K562 (cell line): ENCODE measurements around the gene VWA7. TPM values are rescaled to one million over a fixed set of nuclear protein-coding genes. Genes with fewer than 3 reads are reported as not detected.

ENCODE experiments used
- BACH1 ChIP-seq: fragments of 200-800 bp; sonication (Bioruptor generic); IDR thresholded peaks from 2 replicates; pipeline ENCODE4 v1.6.1; 2016; ENCODE audit warnings: missing genetic modification characterization, missing compliant biosample characterization
- BHLHE40 ChIP-seq: IDR thresholded peaks from 2 replicates; pipeline ENCODE4 v1.6.1; 2011; ENCODE audit warnings: low read length, improper control_type of control experiment
- DPF2 ChIP-seq: fragments of 450-650 bp; IDR thresholded peaks from 2 replicates; pipeline ENCODE4 v1.6.1; 2016
- FOXJ3 ChIP-seq: sonication (generic); formaldehyde crosslinking; IDR thresholded peaks from 2 replicates; pipeline ENCODE4 v1.4.0; 2020; ENCODE audit warnings: mild to moderate bottlenecking, missing genetic modification reagents
- GTF2E2 ChIP-seq: fragments of 200-800 bp; sonication (Bioruptor generic); IDR thresholded peaks from 2 replicates; pipeline ENCODE4 v1.6.1; 2016; ENCODE audit warnings: missing genetic modification characterization, missing compliant biosample characterization
- HNRNPUL1 ChIP-seq: fragments of 200-400 bp; formaldehyde crosslinking; IDR thresholded peaks from 2 replicates; pipeline ENCODE4 v1.6.1; 2017; ENCODE audit warnings: low read length
- JUN ChIP-seq, 2 experiments: sonication (generic) in 1 of 2; formaldehyde crosslinking in 1 of 2; IDR thresholded peaks; 2 replicates each; pipeline versions ENCODE4 v1.6.1 to v1.8.0; 2012 to 2022; ENCODE audit warnings: borderline replicate concordance in 2 of 2, mild to moderate bottlenecking in 2 of 2, improper control_type of control experiment in 1 of 2, low read depth in 1 of 2, low read length in 1 of 2, missing genetic modification reagents in 1 of 2
- JUND ChIP-seq, 2 experiments: IDR thresholded peaks; 2 replicates in 1 of 2; 3 replicates in 1 of 2; pipeline ENCODE4 v1.6.1; 2011; ENCODE audit warnings: borderline replicate concordance in 2 of 2, low read depth in 2 of 2, low read length in 2 of 2, improper control_type of control experiment in 1 of 2, missing biosample characterization in 1 of 2, missing genetic modification characterization in 1 of 2, missing genetic modification reagents in 1 of 2
- KDM2B ChIP-seq: fragments of 250-450 bp; sonication (Bioruptor Pico); IDR thresholded peaks from 2 replicates; pipeline ENCODE4 v1.8.0; 2021; ENCODE audit warnings: mild to moderate bottlenecking, moderate library complexity
- MEF2D ChIP-seq: conservative IDR thresholded peaks from 2 replicates; pipeline ENCODE4 v1.6.1; 2016; ENCODE audit warnings: low read depth, missing genetic modification characterization, missing compliant biosample characterization
- PHTF2 ChIP-seq: fragments of 250-450 bp; sonication (Bioruptor Pico); IDR thresholded peaks from 2 replicates; pipeline ENCODE4 v1.5.0; 2021; ENCODE audit warnings: mild to moderate bottlenecking
- SMARCE1 ChIP-seq: fragments of 450-650 bp; IDR thresholded peaks from 2 replicates; pipeline ENCODE4 v1.7.1; 2016; ENCODE audit warnings: mild to moderate bottlenecking
- SMC3 ChIP-seq: conservative IDR thresholded peaks from 2 replicates; pipeline ENCODE4 v1.6.1; 2011; ENCODE audit warnings: low read depth, low read length, improper control_type of control experiment; ENCODE audit not compliant: insufficient read depth
- STAT5B ChIP-seq: fragments of 250-450 bp; sonication (Bioruptor Pico); IDR thresholded peaks from 2 replicates; pipeline ENCODE4 v1.8.0; 2021; ENCODE audit warnings: mild to moderate bottlenecking, inconsistent platforms
- ZC3H8 ChIP-seq: fragments of 450-650 bp; IDR thresholded peaks from 2 replicates; pipeline ENCODE4 v1.6.1; 2017
- ZNF282 ChIP-seq: sonication (generic); formaldehyde crosslinking; IDR thresholded peaks from 2 replicates; pipeline ENCODE4 v1.8.1; 2023; ENCODE audit warnings: missing genetic modification reagents
- ZNF384 ChIP-seq: IDR thresholded peaks from 2 replicates; pipeline ENCODE4 v1.6.1; 2012; ENCODE audit warnings: low read depth, low read length, improper control_type of control experiment
- ZNF551 ChIP-seq: fragments of 250-450 bp; sonication (Bioruptor Pico); IDR thresholded peaks from 2 replicates; pipeline ENCODE4 v1.5.0; 2021; ENCODE audit warnings: mild to moderate bottlenecking, moderate library complexity
- ZNF75A ChIP-seq: fragments of 450-650 bp; formaldehyde crosslinking; IDR thresholded peaks from 2 replicates; pipeline ENCODE4 v1.4.0; 2020; ENCODE audit warnings: mild to moderate bottlenecking
- polyA plus RNA-seq, 8 experiments: library from polyadenylated mRNA; depleted of rRNA in 4 of 8; stranded (reverse) in 5 of 8; unstranded in 3 of 8; fragments of >200 nt; fragmentation: Nextera tagmentation in 2 of 8; fragmentation: Illumina TruSeq in 1 of 8; extraction: Ambion mirVana in 2 of 8; extraction: Trizol in 1 of 8; gene quantifications; 2 replicates each; pipeline versions ENCODE4 v1.2.1 to v1.2.3, GENCODE V29; 2011 to 2014; ENCODE audit warnings: inconsistent platforms in 1 of 8, missing spikeins in 1 of 8
- total RNA-seq, 7 experiments: library from RNA; depleted of rRNA in 6 of 7; stranded (reverse); fragments of >200 nt in 6 of 7; fragmentation: Illumina TruSeq in 2 of 7; extraction: Trizol in 2 of 7; gene quantifications; 2 replicates each; pipeline versions ENCODE4 v1.2.1 to v1.2.3, GENCODE V29; 2011 to 2021; ENCODE audit warnings: low replicate concordance in 1 of 7
- TF ChIP-seq, protein P1 (sequence below): sonication (generic); formaldehyde crosslinking; IDR thresholded peaks from 2 replicates; pipeline ENCODE4 v1.9.0; 2022; ENCODE audit warnings: mild to moderate bottlenecking, missing genetic modification reagents
- TF ChIP-seq, protein P2 (sequence below), 2 experiments: fragments of 450-650 bp in 1 of 2; IDR thresholded peaks; 2 replicates each; pipeline ENCODE4 v1.6.1; 2011 to 2017; ENCODE audit warnings: low read depth in 2 of 2, antibody characterized with exemption in 1 of 2, borderline replicate concordance in 1 of 2, low read length in 1 of 2, mild to moderate bottlenecking in 1 of 2, mixed read lengths in 1 of 2; ENCODE audit not compliant: control insufficient read depth in 1 of 2
- TF ChIP-seq, protein P3 (sequence below): fragments of 450-650 bp; IDR thresholded peaks from 2 replicates; pipeline ENCODE4 v1.6.1; 2018; ENCODE audit not compliant: partially characterized antibody

The VWA7 gene
- total and polyA plus RNA-seq, 9 of the 15 experiments (the other 6 are each of a cell fraction or from before 2014, with no cell fraction given), result 0.18 to 2.9 (median 0.95) TPM

DNA sequence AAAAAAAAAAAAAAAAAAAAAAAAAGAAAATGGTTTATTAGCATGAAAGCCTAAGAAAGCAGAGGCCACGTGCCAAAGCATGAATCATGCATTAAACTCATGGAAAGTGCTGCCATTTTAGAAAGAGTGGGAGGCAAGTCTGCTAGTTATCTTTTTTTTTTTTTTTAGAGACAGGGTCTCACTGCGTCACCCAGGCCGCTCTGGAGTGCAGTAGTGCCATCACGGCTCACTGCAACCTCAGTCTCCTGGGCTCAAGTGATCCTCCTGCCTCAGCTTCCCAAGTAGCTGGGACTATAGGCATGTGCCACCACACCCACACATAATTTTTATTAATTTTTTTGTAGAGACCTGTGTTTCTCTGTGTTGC is 5.2 kb downstream of the VWA7 start (continued):
- peak; percentile 60 for TF ChIP-seq JUND (IDR thresholded peaks at IDR 0.05; ENCODE audit: borderline replicate concordance, low read depth, low read length)
- 0 out of 3 replicates have a peak, but pooled peaks have one; percentile 23 for TF ChIP-seq JUND (tag; IDR thresholded peaks at IDR 0.05; ENCODE audit: borderline replicate concordance, low read depth, low read length)
- TF ChIP-seq PHTF2 (CRISPR knock-in tag), result no peak
- no peak for TF ChIP-seq SMC3
- TF ChIP-seq ZNF282 (CRISPR knock-in tag), result no peak
- no peak for TF ChIP-seq HNRNPUL1
- no peak for TF ChIP-seq FOXJ3 (CRISPR knock-in tag)
- TF ChIP-seq BHLHE40, result peak; percentile 69; the same call in 1 of the 2 replicates
- TF ChIP-seq ZNF551, result no peak
- TF ChIP-seq DPF2, result 0 out of 2 replicates have a peak, but pooled peaks have one; percentile 17
- TF ChIP-seq, protein P1, sequence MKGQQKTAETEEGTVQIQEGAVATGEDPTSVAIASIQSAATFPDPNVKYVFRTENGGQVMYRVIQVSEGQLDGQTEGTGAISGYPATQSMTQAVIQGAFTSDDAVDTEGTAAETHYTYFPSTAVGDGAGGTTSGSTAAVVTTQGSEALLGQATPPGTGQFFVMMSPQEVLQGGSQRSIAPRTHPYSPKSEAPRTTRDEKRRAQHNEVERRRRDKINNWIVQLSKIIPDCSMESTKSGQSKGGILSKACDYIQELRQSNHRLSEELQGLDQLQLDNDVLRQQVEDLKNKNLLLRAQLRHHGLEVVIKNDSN, result peak; percentile 63
- TF ChIP-seq, protein P2, sequence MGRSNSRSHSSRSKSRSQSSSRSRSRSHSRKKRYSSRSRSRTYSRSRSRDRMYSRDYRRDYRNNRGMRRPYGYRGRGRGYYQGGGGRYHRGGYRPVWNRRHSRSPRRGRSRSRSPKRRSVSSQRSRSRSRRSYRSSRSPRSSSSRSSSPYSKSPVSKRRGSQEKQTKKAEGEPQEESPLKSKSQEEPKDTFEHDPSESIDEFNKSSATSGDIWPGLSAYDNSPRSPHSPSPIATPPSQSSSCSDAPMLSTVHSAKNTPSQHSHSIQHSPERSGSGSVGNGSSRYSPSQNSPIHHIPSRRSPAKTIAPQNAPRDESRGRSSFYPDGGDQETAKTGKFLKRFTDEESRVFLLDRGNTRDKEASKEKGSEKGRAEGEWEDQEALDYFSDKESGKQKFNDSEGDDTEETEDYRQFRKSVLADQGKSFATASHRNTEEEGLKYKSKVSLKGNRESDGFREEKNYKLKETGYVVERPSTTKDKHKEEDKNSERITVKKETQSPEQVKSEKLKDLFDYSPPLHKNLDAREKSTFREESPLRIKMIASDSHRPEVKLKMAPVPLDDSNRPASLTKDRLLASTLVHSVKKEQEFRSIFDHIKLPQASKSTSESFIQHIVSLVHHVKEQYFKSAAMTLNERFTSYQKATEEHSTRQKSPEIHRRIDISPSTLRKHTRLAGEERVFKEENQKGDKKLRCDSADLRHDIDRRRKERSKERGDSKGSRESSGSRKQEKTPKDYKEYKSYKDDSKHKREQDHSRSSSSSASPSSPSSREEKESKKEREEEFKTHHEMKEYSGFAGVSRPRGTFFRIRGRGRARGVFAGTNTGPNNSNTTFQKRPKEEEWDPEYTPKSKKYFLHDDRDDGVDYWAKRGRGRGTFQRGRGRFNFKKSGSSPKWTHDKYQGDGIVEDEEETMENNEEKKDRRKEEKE (IDR thresholded peaks at IDR 0.05; ENCODE audit: borderline replicate concordance in 1 of 2, control insufficient read depth in 1 of 2, low read depth in 2 of 2, low read length in 1 of 2), result no peak
- TF ChIP-seq SMARCE1, result peak; percentile 18; the same call in 1 of the 2 replicates
- TF ChIP-seq KDM2B (CRISPR knock-in tag), result no peak
- TF ChIP-seq JUN (IDR thresholded peaks at IDR 0.05; ENCODE audit: borderline replicate concordance, low read depth, low read length), result no peak
- TF ChIP-seq JUN (CRISPR knock-in tag; IDR thresholded peaks at IDR 0.05; ENCODE audit: borderline replicate concordance), result no peak
- peak; percentile 81 for TF ChIP-seq ZNF384
- TF ChIP-seq GTF2E2 (tag), result no peak
- no peak for TF ChIP-seq ZC3H8
- no peak for TF ChIP-seq MEF2D (tag)
- TF ChIP-seq, protein P3, sequence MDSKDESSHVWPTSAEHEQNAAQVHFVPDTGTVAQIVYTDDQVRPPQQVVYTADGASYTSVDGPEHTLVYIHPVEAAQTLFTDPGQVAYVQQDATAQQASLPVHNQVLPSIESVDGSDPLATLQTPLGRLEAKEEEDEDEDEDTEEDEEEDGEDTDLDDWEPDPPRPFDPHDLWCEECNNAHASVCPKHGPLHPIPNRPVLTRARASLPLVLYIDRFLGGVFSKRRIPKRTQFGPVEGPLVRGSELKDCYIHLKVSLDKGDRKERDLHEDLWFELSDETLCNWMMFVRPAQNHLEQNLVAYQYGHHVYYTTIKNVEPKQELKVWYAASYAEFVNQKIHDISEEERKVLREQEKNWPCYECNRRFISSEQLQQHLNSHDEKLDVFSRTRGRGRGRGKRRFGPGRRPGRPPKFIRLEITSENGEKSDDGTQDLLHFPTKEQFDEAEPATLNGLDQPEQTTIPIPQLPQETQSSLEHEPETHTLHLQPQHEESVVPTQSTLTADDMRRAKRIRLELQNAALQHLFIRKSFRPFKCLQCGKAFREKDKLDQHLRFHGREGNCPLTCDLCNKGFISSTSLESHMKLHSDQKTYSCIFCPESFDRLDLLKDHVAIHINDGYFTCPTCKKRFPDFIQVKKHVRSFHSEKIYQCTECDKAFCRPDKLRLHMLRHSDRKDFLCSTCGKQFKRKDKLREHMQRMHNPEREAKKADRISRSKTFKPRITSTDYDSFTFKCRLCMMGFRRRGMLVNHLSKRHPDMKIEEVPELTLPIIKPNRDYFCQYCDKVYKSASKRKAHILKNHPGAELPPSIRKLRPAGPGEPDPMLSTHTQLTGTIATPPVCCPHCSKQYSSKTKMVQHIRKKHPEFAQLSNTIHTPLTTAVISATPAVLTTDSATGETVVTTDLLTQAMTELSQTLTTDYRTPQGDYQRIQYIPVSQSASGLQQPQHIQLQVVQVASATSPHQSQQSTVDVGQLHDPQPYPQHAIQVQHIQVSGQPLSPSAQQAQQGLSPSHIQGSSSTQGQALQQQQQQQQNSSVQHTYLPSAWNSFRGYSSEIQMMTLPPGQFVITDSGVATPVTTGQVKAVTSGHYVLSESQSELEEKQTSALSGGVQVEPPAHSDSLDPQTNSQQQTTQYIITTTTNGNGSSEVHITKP, result no peak
- no peak for TF ChIP-seq ZNF75A
- no peak for TF ChIP-seq STAT5B (CRISPR knock-in tag)
- no peak for TF ChIP-seq BACH1
